Left lobe of liver (tissue), 2 donors: Measurements from ENCODE around the gene ANAPC10. TPM values are rescaled to one million over a fixed set of nuclear protein-coding genes. Genes with fewer than 3 reads are reported as not detected.

Source experiments
- ATAC-seq: fragments of 200-7000 bp; cut with Tn5 transposase; one replicate; pipeline ENCODE4 v1.9.1; 2020; ENCODE audit warnings: mild to moderate bottlenecking, moderate library complexity
- DNase-seq: peaks from one replicate; pipeline ENCODE4 v3.0.0-alpha.2; 2020; ENCODE audit warnings: low spot score
- total RNA-seq: library from RNA; stranded (reverse); gene quantifications from one replicate; pipeline ENCODE4 v1.2.1, GENCODE V29; 2021
- donor health status: DM: no; HTN: no; CAD: no; lungs with moderate emphysema.
- donor health status: DM: no; HTN: yes; CAD: no.

The ANAPC10 gene
- total RNA-seq, 1 donor from 2014 or later: 6.3 TPM

GRCh38 chr4:145075742-145076468, 22.1 kb downstream of the ANAPC10 start:
- ATAC-seq: no peak
- no peak for DNase-seq

- DNase-seq: no peak
- ATAC-seq: no peak
Observed at GRCh38 chr4:145071560-145071959, 26.4 kb downstream of the ANAPC10 start.

GRCh38 chr4:145069361-145069760, 28.6 kb downstream of the ANAPC10 start:
- ATAC-seq: no peak
- DNase-seq: no peak

- ATAC-seq: peak; percentile 39
- no peak for DNase-seq
Observed at GRCh38 chr4:145066063-145066501, 31.9 kb downstream of the ANAPC10 start.

GRCh38 chr4:145061318-145061920, 36.6 kb downstream of the ANAPC10 start:
- peak; percentile 91 for ATAC-seq
- no peak for DNase-seq

- ATAC-seq: no peak
- no peak for DNase-seq
Observed at GRCh38 chr4:145058256-145058655, 39.7 kb downstream of the ANAPC10 start.

- ATAC-seq (no peak), DNase-seq (no peak)
Observed at GRCh38 chr4:145056325-145057130, 41.5 kb downstream of the ANAPC10 start.

- DNase-seq (no peak), ATAC-seq (no peak)
Observed at GRCh38 chr4:145055533-145056257, 42.3 kb downstream of the ANAPC10 start.

- ATAC-seq (no peak), DNase-seq (no peak)
Observed at GRCh38 chr4:145049241-145049640, 48.8 kb downstream of the ANAPC10 start.

GRCh38 chr4:145048817-145049216, 49.2 kb downstream of the ANAPC10 start:
- ATAC-seq (no peak), DNase-seq (no peak)

GRCh38 chr4:145047151-145047550, 50.8 kb downstream of the ANAPC10 start:
- DNase-seq (no peak), ATAC-seq (no peak)

- ATAC-seq: no peak
- no peak for DNase-seq
Observed at GRCh38 chr4:145045180-145045579, 52.8 kb downstream of the ANAPC10 start.

GRCh38 chr4:145044341-145044740, 53.7 kb downstream of the ANAPC10 start:
- ATAC-seq (no peak), DNase-seq (no peak)

GRCh38 chr4:145043306-145043705, 54.7 kb downstream of the ANAPC10 start:
- DNase-seq (no peak), ATAC-seq (no peak)

- no peak for DNase-seq
Observed at GRCh38 chr4:145042601-145043285, 55.3 kb downstream of the ANAPC10 start.

GRCh38 chr4:145041378-145041777, 56.6 kb downstream of the ANAPC10 start:
- DNase-seq (no peak), ATAC-seq (no peak)

More at GRCh38 chr4:145042601-145043285, 55.3 kb downstream of the ANAPC10 start:
- no peak for ATAC-seq

- ATAC-seq (no peak), DNase-seq (no peak)
Observed at GRCh38 chr4:145035494-145036136, 62.4 kb downstream of the ANAPC10 start.

GRCh38 chr4:145034727-145035211, 63.2 kb downstream of the ANAPC10 start:
- no peak for ATAC-seq

GRCh38 chr4:145019346-145019745, 78.7 kb downstream of the ANAPC10 start:
- ATAC-seq (no peak), DNase-seq (no peak)

More at GRCh38 chr4:145034727-145035211, 63.2 kb downstream of the ANAPC10 start:
- no peak for DNase-seq

GRCh38 chr4:145014365-145014764, 83.6 kb downstream of the ANAPC10 start:
- ATAC-seq (no peak), DNase-seq (no peak)
